Astrocyte of the hippocampus (primary cell): ENCODE data around the gene ALX3.

Experiments used
- DNase-seq: peaks from one replicate; pipeline ENCODE4 v3.0.0; 2011; ENCODE audit warnings: low read depth, low spot score

Gene ALX3

GRCh38 chr1:110070671-110071242 lies at the start of gene ALX3:
TSS of gene ALX3 (minus strand) at chr1:110070672. CDS start at chr1:110070612, 60 bp downstream.
- no peak for DNase-seq

- DNase-seq, result no peak
These were observed 49.4 kb upstream of the ALX3 start for GRCh38 chr1:110119843-110120242.

- peak; percentile 16 for DNase-seq
These were observed 48.3 kb upstream of the ALX3 start for GRCh38 chr1:110118636-110119396.

- DNase-seq, result no peak
These were observed 44.3 kb upstream of the ALX3 start for GRCh38 chr1:110114784-110115183.

GRCh38 chr1:110114173-110114572 lies 43.7 kb upstream of the ALX3 start:
- DNase-seq, result no peak

GRCh38 chr1:110113551-110113950 lies 43.1 kb upstream of the ALX3 start:
- no peak for DNase-seq

- DNase-seq, result no peak
These were observed 42.2 kb upstream of the ALX3 start for GRCh38 chr1:110112656-110113055.

- DNase-seq, result no peak
These were observed 41.7 kb upstream of the ALX3 start, which contains the start of gene UBL4B for GRCh38 chr1:110112143-110112542. TSS of gene UBL4B (plus strand) at chr1:110112443. CDS start at chr1:110112535, 92 bp downstream.

GRCh38 chr1:110111081-110111480 lies 40.6 kb upstream of the ALX3 start:
- DNase-seq, result no peak

GRCh38 chr1:110107867-110108469 lies 37.5 kb upstream of the ALX3 start:
- no peak for DNase-seq

- DNase-seq, result peak; percentile 85
These were observed 35.8 kb upstream of the ALX3 start for GRCh38 chr1:110106013-110106941.

- DNase-seq, result no peak
These were observed 31.6 kb upstream of the ALX3 start for GRCh38 chr1:110102081-110102480.

- no peak for DNase-seq
These were observed 29.9 kb upstream of the ALX3 start for GRCh38 chr1:110100335-110100734.

GRCh38 chr1:110098222-110099026 lies 28.0 kb upstream of the ALX3 start:
- DNase-seq, result no peak

- no peak for DNase-seq
These were observed 27.2 kb upstream of the ALX3 start for GRCh38 chr1:110097507-110098221.

- DNase-seq, result no peak
These were observed 24.6 kb upstream of the ALX3 start for GRCh38 chr1:110094931-110095654.

GRCh38 chr1:110092991-110093390 lies 22.5 kb upstream of the ALX3 start:
- DNase-seq, result no peak

- no peak for DNase-seq
These were observed 21.3 kb upstream of the ALX3 start for GRCh38 chr1:110091791-110092190.

- DNase-seq, result no peak
These were observed 20.9 kb upstream of the ALX3 start for GRCh38 chr1:110091381-110091780.
